ENCODE data around the gene XPO4.

The XPO4 gene

DNA sequence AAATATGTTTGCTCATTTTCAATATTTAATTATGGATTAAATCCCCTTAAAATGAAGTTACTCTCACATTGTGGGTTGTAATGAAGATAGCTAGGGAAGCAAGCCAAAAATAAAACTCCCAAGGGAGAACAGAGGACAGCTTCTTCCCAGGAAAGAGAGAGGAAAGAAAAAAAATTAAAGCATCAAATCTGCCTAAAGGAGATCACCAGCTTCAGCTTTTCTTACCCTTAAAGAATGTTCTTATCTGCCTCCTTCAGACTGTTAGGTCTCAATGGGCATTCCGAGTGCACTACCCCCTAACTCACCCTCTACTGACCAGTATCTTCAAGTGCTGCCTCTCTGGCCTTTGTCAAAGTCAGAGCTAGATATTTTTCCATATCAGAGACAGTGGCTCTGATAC lies 55.2 kb downstream of the XPO4 start:
- Histone ChIP-seq H3K27ac (ENCODE audit: low read depth, low read length) (no peak overlapping the region), H3F3A (ENCODE audit: insufficient read depth) (0 out of 2 replicates have a peak, but pooled peaks cover 3% of the 10 kb centered on the region), H3K9ac (ENCODE audit: low read length) (no peak overlapping the region), H2AFZ (ENCODE audit: low read depth, low read length, severe bottlenecking) (no peak overlapping the region), H3K79me2 (ENCODE audit: insufficient read depth, low read length) (0 out of 2 replicates have a peak, but pooled peaks cover 8% of the 10 kb centered on the region), H3K9me2 (replicated peaks; ENCODE audit: insufficient read depth, low read length) (no peaks in the 10 kb centered on the region), H4K20me1 (ENCODE audit: low read depth, low read length) (no peaks in the 10 kb centered on the region), H3K4me2 (ENCODE audit: low read depth, low read length, poor library complexity, severe bottlenecking) (no peak overlapping the region), H3K27me3 (ENCODE audit: low read length) (no peaks in the 10 kb centered on the region), H3K36me3 (ENCODE audit: low read length) (peaks cover 6% of the 10 kb centered on the region; the same call in 1 of the 2 replicates), H3K4me3 (ENCODE audit: insufficient read depth, low read length, poor library complexity, severe bottlenecking) (no peak overlapping the region), H3K9me3 (ENCODE audit: insufficient read depth, low read length) (no peaks in the 10 kb centered on the region)
- no peak for TF ChIP-seq EZH2phosphoT487 (conservative IDR thresholded peaks at IDR 0.05; ENCODE audit: low read length)
- TF ChIP-seq, protein P1, sequence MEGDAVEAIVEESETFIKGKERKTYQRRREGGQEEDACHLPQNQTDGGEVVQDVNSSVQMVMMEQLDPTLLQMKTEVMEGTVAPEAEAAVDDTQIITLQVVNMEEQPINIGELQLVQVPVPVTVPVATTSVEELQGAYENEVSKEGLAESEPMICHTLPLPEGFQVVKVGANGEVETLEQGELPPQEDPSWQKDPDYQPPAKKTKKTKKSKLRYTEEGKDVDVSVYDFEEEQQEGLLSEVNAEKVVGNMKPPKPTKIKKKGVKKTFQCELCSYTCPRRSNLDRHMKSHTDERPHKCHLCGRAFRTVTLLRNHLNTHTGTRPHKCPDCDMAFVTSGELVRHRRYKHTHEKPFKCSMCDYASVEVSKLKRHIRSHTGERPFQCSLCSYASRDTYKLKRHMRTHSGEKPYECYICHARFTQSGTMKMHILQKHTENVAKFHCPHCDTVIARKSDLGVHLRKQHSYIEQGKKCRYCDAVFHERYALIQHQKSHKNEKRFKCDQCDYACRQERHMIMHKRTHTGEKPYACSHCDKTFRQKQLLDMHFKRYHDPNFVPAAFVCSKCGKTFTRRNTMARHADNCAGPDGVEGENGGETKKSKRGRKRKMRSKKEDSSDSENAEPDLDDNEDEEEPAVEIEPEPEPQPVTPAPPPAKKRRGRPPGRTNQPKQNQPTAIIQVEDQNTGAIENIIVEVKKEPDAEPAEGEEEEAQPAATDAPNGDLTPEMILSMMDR (IDR thresholded peaks at IDR 0.05; ENCODE audit: insufficient read depth, low read length, poor library complexity, severe bottlenecking), result no peak

DNA sequence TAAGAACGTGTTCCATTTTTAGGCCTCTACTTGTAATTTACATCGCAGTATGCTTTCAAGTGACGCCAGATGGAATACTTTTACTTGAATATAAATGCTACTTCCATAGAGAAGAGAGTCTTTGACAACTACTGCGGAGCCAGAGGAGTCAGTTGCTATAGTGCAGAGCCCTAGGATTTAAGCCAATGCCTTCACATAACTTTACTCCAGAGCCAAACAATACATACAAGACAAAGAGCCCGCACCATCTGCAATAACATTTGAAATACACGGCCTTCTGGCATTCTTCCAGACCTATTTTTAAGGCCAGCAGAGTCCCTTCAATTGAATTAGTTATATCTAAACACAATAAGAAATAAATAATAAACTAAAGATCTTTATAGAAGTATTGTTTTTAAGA lies 59.4 kb downstream of the XPO4 start:
- H4K20me1 ChIP-seq (ENCODE audit: low read depth, low read length), result no peaks in the 10 kb centered on the region
- 0 out of 2 replicates have a peak, but pooled peaks cover 3% of the 10 kb centered on the region for H3F3A ChIP-seq (ENCODE audit: insufficient read depth)
- TF ChIP-seq, protein P1 (IDR thresholded peaks at IDR 0.05; ENCODE audit: insufficient read depth, low read length, poor library complexity, severe bottlenecking), result no peak
- no peak for TF ChIP-seq EZH2phosphoT487 (conservative IDR thresholded peaks at IDR 0.05; ENCODE audit: low read length)
- H3K36me3 ChIP-seq (ENCODE audit: low read length), result peaks cover 18% of the 10 kb centered on the region; the same call in 1 of the 2 replicates
- H3K4me3 ChIP-seq (ENCODE audit: insufficient read depth, low read length, poor library complexity, severe bottlenecking), result no peak overlapping the region
- no peak overlapping the region for H2AFZ ChIP-seq (ENCODE audit: low read depth, low read length, severe bottlenecking)
- no peaks in the 10 kb centered on the region for H3K9me2 ChIP-seq (replicated peaks; ENCODE audit: insufficient read depth, low read length)
- H3K9ac ChIP-seq (ENCODE audit: low read length), result no peak overlapping the region
- no peak overlapping the region for H3K27ac ChIP-seq (ENCODE audit: low read depth, low read length)
- 0 out of 2 replicates have a peak, but pooled peaks cover 8% of the 10 kb centered on the region for H3K79me2 ChIP-seq (ENCODE audit: insufficient read depth, low read length)
- no peak overlapping the region for H3K4me2 ChIP-seq (ENCODE audit: low read depth, low read length, poor library complexity, severe bottlenecking)
- H3K27me3 ChIP-seq (ENCODE audit: low read length), result no peaks in the 10 kb centered on the region
- no peaks in the 10 kb centered on the region for H3K9me3 ChIP-seq (ENCODE audit: insufficient read depth, low read length)

DNA sequence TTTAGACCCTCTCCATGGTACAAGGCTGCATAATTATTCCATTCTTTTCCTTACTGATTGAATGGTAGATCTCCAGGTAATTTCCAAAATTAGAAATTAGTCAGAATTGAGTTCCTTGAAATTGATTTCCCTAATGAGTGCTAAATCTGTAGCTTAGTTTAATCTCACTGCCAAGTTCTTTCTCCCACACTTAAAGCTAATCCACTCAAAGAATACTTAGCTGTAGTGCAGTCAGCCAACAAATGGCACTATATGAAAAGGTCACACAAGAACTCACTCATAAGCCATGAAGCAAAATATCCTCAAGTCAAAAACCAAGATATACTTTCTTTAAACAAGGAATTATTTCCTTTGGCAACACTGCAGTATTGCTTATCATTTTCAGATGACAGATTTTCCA lies 62.0 kb downstream of the XPO4 start:
- TF ChIP-seq EZH2phosphoT487 (conservative IDR thresholded peaks at IDR 0.05; ENCODE audit: low read length), result no peak
- TF ChIP-seq, protein P1 (IDR thresholded peaks at IDR 0.05; ENCODE audit: insufficient read depth, low read length, poor library complexity, severe bottlenecking), result no peak
- Histone ChIP-seq H3K4me2 (ENCODE audit: low read depth, low read length, poor library complexity, severe bottlenecking) (no peak overlapping the region), H3K9me3 (ENCODE audit: insufficient read depth, low read length) (no peaks in the 10 kb centered on the region), H3K9ac (ENCODE audit: low read length) (no peak overlapping the region), H3K9me2 (replicated peaks; ENCODE audit: insufficient read depth, low read length) (no peaks in the 10 kb centered on the region), H3K36me3 (ENCODE audit: low read length) (peaks cover 18% of the 10 kb centered on the region; the same call in 1 of the 2 replicates), H3K4me3 (ENCODE audit: insufficient read depth, low read length, poor library complexity, severe bottlenecking) (no peak overlapping the region), H3F3A (ENCODE audit: insufficient read depth) (no peaks in the 10 kb centered on the region), H3K27ac (ENCODE audit: low read depth, low read length) (no peak overlapping the region), H4K20me1 (ENCODE audit: low read depth, low read length) (no peaks in the 10 kb centered on the region), H2AFZ (ENCODE audit: low read depth, low read length, severe bottlenecking) (no peak overlapping the region), H3K27me3 (ENCODE audit: low read length) (no peaks in the 10 kb centered on the region), H3K79me2 (ENCODE audit: insufficient read depth, low read length) (0 out of 2 replicates have a peak, but pooled peaks cover 8% of the 10 kb centered on the region)

All from SU-DHL-6 (cell line).